ENCODE data around the gene CLCN5.

- TF ChIP-seq CTCF (IDR thresholded peaks at IDR 0.05) (no peak), POLR2A (IDR thresholded peaks at IDR 0.05) (no peak)
These were observed 55.8 kb downstream of the CLCN5 start for GRCh38 chrX:49978176-49978575.

Measured in right lobe of liver (tissue), 4 donors.